Measurements from ENCODE around the gene NPPC. TPM values are rescaled to one million over a fixed set of nuclear protein-coding genes. Genes with fewer than 3 reads are reported as not detected.
A peak's percentile ranks its signal among the peaks of the same experiment; 100 is the strongest.

NPPC gene, protein sequence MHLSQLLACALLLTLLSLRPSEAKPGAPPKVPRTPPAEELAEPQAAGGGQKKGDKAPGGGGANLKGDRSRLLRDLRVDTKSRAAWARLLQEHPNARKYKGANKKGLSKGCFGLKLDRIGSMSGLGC
- total RNA-seq: not detected in 2 replicates

DNA sequence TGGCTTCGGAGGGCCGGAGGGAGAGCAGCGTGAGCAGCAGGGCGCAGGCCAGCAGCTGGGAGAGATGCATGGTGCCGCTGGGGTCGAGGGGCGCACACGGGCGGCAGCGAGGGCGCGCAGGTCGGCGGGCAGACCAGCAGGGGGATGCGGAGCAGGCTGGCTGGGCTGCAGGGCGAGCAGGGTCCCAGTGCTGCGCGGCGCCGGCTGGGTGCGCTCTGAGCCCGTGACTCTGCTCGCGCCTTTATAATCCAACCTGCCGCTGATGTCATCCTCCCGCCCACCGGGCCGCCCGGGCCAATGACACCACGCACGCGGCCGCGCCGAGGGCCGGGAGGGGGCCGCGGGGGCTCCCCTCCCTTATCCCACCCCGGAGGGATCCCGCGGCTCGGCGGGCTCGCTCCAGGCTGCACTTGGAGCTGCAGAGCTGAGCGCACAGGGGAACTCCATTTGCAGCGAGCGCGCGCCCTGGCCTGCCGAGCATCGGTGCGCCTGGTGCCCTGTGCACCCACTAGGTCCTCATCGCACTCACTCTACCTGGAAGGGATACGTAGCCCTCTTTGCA is at the start of gene NPPC:
Gene NPPC (minus strand): TSS at position 217 of the 562 bp plus-strand sequence. CDS start 147 bp downstream, at position 70.
- DNase-seq (ENCODE audit: low read depth): peak; percentile 22
- no peak for FAIRE-seq
- peaks cover 33% of the 10 kb centered on the region for H3K27me3 ChIP-seq (ENCODE audit: control insufficient read depth, insufficient read depth, low read length)
- peak within 1 kb of the TSS; percentile 30 for H3K4me3 ChIP-seq (ENCODE audit: low read depth, low read length)
- no peaks in the 10 kb centered on the region for H3K36me3 ChIP-seq (ENCODE audit: control insufficient read depth, insufficient read depth, low read length)
- TF ChIP-seq, protein P1, sequence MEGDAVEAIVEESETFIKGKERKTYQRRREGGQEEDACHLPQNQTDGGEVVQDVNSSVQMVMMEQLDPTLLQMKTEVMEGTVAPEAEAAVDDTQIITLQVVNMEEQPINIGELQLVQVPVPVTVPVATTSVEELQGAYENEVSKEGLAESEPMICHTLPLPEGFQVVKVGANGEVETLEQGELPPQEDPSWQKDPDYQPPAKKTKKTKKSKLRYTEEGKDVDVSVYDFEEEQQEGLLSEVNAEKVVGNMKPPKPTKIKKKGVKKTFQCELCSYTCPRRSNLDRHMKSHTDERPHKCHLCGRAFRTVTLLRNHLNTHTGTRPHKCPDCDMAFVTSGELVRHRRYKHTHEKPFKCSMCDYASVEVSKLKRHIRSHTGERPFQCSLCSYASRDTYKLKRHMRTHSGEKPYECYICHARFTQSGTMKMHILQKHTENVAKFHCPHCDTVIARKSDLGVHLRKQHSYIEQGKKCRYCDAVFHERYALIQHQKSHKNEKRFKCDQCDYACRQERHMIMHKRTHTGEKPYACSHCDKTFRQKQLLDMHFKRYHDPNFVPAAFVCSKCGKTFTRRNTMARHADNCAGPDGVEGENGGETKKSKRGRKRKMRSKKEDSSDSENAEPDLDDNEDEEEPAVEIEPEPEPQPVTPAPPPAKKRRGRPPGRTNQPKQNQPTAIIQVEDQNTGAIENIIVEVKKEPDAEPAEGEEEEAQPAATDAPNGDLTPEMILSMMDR (IDR thresholded peaks at IDR 0.05; ENCODE audit: insufficient read depth, low read length, severe bottlenecking): peak; percentile 47

DNA sequence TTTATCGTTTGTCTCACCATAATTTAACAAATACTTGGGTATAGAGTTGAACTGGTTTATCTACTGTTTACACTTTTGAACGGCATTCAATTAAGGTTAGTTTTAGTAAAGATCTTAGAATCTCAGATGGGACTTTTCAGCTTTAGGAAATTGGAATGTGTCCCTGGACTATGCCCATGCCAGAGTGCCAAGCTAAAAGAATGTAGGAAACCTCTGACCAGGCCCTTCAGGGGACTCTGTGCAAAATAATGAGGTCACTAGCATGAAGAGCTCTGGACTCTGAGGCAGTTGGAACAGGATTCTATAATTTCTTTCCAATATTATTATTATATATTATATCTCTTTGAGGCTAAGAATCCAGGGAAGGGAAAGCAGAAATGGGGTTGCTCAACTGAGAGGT is 48.8 kb upstream of the NPPC start:
- Histone ChIP-seq H3K27me3 (ENCODE audit: control insufficient read depth, insufficient read depth, low read length) (no peaks in the 10 kb centered on the region), H3K36me3 (ENCODE audit: control insufficient read depth, insufficient read depth, low read length) (no peaks in the 10 kb centered on the region), H3K4me3 (ENCODE audit: low read depth, low read length) (no peak overlapping the region)
- DNase-seq (ENCODE audit: low read depth) (no peak), FAIRE-seq (no peak)
- TF ChIP-seq, protein P1 (IDR thresholded peaks at IDR 0.05; ENCODE audit: insufficient read depth, low read length, severe bottlenecking): no peak

DNA sequence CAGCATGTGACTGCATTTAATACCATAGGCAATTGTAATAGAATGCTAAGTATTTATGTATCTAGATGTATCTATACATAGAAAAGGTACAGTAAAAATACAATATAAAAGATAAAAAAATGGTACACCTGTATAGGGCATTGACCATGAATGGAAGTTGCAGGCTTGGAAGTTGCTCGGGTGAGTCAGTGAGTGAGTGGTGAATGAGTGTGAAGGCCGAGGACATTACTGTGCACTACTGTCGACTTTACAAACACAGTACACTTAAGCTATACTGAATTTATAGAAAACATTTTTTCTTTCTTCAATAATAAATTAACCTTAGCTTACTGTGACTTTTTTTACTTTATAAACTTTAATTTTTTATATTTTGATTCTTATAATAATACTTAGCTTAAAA is 44.3 kb upstream of the NPPC start:
- peak; percentile 53 for DNase-seq (ENCODE audit: low read depth)
- FAIRE-seq: no peak
- no peak overlapping the region for H3K4me3 ChIP-seq (ENCODE audit: low read depth, low read length)
- H3K36me3 ChIP-seq (ENCODE audit: control insufficient read depth, insufficient read depth, low read length): no peaks in the 10 kb centered on the region
- no peaks in the 10 kb centered on the region for H3K27me3 ChIP-seq (ENCODE audit: control insufficient read depth, insufficient read depth, low read length)
- TF ChIP-seq, protein P1 (IDR thresholded peaks at IDR 0.05; ENCODE audit: insufficient read depth, low read length, severe bottlenecking): no peak

DNA sequence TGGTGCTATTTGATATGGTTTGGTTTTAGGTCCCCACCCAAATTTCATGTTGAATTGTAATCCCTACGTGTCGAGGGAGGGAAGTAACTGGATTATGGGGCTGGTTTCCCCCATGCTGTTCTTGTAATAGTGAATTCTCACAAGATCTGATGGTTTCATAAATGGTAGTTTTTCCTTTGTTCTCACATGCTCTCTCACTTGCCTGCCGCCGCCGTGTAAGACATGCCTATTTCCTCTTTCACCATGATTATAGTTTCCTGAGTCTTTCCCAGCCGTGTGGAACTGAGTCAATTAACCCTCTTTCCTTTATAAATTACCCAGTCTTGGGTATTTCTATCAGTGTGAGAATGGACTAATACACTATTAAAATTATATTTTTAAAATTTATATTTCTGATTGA is 42.6 kb upstream of the NPPC start:
- no peak overlapping the region for H3K4me3 ChIP-seq (ENCODE audit: low read depth, low read length)
- TF ChIP-seq, protein P1 (IDR thresholded peaks at IDR 0.05; ENCODE audit: insufficient read depth, low read length, severe bottlenecking): no peak
- no peaks in the 10 kb centered on the region for H3K36me3 ChIP-seq (ENCODE audit: control insufficient read depth, insufficient read depth, low read length)
- FAIRE-seq: no peak
- no peak for DNase-seq (ENCODE audit: low read depth)
- no peaks in the 10 kb centered on the region for H3K27me3 ChIP-seq (ENCODE audit: control insufficient read depth, insufficient read depth, low read length)

DNA sequence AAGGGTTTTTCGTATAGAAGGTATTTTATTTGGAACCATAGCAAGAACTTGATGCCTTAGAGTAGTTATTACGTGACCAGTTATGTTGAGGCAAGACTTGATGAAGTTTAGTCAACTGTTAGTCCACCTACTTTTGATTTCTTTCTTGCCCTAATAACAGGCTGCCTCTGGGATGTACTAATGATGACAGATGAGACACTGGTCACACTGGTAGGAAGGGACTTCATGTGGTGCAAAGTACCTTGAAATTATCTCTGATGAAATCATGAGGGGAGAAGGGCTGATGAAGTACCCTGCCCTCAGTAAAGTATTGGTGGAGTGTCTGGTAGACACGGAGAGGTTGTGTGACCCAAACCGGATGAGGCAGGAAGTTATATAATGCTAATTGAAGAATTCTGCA is 40.7 kb upstream of the NPPC start:
- TF ChIP-seq, protein P1 (IDR thresholded peaks at IDR 0.05; ENCODE audit: insufficient read depth, low read length, severe bottlenecking): no peak
- Histone ChIP-seq H3K4me3 (ENCODE audit: low read depth, low read length) (no peak overlapping the region), H3K36me3 (ENCODE audit: control insufficient read depth, insufficient read depth, low read length) (no peaks in the 10 kb centered on the region), H3K27me3 (ENCODE audit: control insufficient read depth, insufficient read depth, low read length) (no peaks in the 10 kb centered on the region)
- FAIRE-seq (no peak), DNase-seq (ENCODE audit: low read depth) (no peak)

DNA sequence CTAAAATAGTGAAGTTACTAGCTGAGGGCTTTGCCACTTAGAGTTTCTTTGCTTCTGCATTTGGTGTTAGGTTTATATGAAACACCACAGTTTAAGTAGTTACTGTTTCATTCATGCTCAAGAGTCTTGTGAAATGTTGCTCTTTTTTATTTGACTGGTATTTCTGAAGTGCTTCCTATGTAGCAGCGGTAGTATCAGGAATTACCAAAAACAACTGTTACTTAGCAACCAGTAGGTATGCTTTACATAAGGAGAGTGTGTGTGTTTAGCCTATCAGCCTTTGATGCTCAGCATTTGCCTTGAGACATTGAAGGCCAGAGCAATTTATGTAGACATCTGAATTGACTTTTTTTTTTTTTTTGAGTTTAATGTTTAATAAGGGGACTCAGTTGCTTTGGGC is 38.9 kb upstream of the NPPC start:
- TF ChIP-seq, protein P1 (IDR thresholded peaks at IDR 0.05; ENCODE audit: insufficient read depth, low read length, severe bottlenecking): no peak
- peak; percentile 27 for DNase-seq (ENCODE audit: low read depth)
- Histone ChIP-seq H3K27me3 (ENCODE audit: control insufficient read depth, insufficient read depth, low read length) (no peaks in the 10 kb centered on the region), H3K4me3 (ENCODE audit: low read depth, low read length) (no peak overlapping the region), H3K36me3 (ENCODE audit: control insufficient read depth, insufficient read depth, low read length) (no peaks in the 10 kb centered on the region)
- no peak for FAIRE-seq
